DMS153 (cell line): ENCODE data around the gene RAB8B.
A peak's percentile ranks its signal among the peaks of the same experiment; 100 is the strongest.

Experiments used
- DNase-seq: peaks from one replicate; lab custom pipeline; 2025; lab: John Stamatoyannopoulos, UW

RAB8B gene

GRCh38 chr15:63276342-63277037, 87.1 kb downstream of the RAB8B start:
- no peak for DNase-seq

GRCh38 chr15:63277038-63277892, 87.9 kb downstream of the RAB8B start, which contains the start of gene APH1B:
Gene APH1B, plus strand, starts transcription at chr15:63277605. Its CDS starts 19 bp downstream, at chr15:63277624.
- DNase-seq = peak; percentile 20

DNA sequence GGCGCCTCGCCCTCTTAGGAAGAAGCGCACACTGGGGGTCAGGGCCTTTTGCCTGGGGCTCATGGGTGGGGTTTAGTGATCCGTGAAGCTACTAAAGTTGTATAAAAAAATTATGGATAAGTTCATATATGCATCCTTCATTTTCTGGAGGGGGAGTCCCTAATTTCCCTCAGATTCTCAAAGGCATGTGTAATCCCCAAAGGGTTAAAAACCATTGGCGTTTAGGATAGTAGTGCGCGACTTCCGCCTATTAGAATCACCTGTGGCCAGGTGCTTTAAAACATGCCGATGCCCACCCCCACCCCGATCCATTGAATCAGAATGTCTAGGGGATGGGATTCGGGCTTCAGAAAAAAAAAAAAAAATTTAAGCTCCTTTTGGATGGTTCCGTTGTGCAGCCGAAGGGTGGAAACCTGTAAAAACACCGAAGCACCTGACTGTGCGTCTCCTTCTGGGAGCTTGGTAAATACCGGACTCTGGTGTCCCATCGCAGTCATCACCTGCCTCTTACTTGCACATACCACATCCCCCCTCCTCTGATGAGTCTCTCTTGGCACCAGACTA, 88.6 kb downstream of the RAB8B start:
- no peak for DNase-seq

- no peak for DNase-seq
Measured at GRCh38 chr15:63283126-63283525, 93.7 kb downstream of the RAB8B start.

GRCh38 chr15:63284335-63284734, 94.9 kb downstream of the RAB8B start:
- no peak for DNase-seq

- no peak for DNase-seq
Measured at GRCh38 chr15:63287109-63287508, 97.7 kb downstream of the RAB8B start.

- no peak for DNase-seq
Measured at GRCh38 chr15:63288342-63288741, 98.9 kb downstream of the RAB8B start.

- DNase-seq = no peak
Measured at GRCh38 chr15:63288778-63289378, 99.5 kb downstream of the RAB8B start.

- no peak for DNase-seq
Measured at GRCh38 chr15:63291507-63291906, 102.1 kb downstream of the RAB8B start.

DNA sequence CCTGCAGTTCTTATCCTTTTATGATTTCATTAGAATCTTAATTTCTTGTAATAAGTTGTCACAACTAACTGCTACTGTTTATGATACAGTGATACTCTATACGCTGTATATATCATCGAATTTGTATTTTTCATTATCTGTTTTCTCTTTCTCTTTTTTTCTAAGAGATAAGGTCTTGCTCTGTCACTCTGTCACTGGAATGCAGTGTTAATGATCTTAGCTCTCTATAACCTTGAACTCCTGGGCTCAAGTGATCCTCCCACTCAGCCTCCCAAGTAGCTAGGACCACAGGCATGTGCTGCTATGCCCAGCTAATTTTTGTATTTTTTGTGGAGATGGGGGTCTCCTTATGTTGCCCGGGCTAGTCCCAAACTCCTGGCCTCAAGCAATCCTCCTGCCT, 102.8 kb downstream of the RAB8B start:
- DNase-seq = no peak

- DNase-seq = no peak
Measured at GRCh38 chr15:63292771-63293170, 103.4 kb downstream of the RAB8B start.

- no peak for DNase-seq
Measured at GRCh38 chr15:63294359-63294758, 105.0 kb downstream of the RAB8B start.

DNA sequence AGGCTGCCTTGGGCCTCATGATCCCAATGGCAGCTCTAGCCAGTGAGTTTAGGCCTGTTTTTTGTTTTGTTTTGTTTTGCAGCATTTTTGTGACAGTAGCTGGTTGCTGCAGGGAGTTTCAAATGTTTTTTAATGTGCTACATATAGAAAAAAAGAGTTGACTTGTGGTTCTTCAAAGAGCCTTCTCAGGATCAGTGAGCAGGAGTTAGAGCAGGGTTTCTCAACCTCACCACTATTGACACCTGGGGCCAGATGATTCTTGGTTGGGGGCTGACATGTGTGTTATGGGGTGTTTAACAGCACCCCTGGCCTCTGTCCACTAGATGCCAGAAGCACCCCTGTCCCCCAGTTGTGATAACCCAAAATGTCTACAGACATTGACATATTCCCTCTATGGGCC, 105.9 kb downstream of the RAB8B start:
- DNase-seq = no peak

GRCh38 chr15:63296195-63296594, 106.8 kb downstream of the RAB8B start:
- peak; percentile 51 for DNase-seq

DNA sequence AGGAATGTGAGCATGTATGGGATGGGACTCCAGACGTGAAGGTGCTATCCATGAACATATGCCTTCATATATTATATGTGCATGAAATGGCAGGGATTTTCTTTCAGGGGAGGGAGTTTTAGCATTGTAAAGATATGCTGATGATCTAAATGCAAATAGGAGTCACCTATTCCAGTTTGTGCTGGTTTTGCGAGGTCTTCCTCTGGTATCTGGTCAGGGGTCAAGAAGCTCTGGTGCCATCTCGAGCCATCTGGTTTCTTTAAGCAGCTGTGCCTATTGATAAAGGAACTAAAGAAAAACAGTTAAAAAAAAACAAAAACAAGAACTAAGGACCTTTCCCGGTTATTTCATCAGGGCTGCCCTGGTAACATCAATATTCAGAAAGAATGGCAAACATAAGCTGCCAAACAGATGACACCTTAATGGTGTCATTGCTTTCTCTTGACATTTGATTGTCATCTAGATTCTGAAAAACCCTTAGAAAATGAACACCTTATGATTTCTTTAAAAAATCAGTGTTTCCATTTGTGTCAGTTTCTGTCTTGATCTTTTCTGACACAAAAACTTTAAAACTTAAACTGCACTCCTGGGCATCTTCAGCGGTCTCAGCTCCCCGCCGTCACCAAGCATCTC, 110.7 kb downstream of the RAB8B start:
- no peak for DNase-seq

GRCh38 chr15:63301088-63301487, 111.7 kb downstream of the RAB8B start:
- no peak for DNase-seq

- DNase-seq = no peak
Measured at GRCh38 chr15:63305260-63305659, 115.9 kb downstream of the RAB8B start.

- no peak for DNase-seq
Measured at GRCh38 chr15:63306492-63307073, 117.2 kb downstream of the RAB8B start.

DNA sequence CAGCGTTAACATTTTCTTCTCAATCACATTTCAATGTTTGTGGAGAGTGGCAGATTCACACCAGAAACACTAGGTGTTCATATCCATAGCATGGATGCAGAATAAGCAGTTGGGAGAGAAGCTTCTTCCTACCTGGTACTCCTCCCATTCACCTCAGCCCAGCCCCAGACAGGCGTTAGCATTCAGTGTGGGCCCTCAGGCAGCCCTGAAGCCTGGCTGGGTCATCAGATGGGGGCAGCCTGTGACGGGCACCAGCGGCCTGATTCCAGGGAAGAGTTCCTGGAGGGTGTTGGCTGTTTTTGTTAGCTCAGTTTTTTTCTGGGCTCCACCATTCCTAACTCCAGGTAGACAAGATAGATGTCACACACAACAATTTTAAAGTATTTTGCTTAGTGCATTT, 119.1 kb downstream of the RAB8B start:
- no peak for DNase-seq

- DNase-seq = no peak
Measured at GRCh38 chr15:63308947-63309346, 119.5 kb downstream of the RAB8B start.

DNA sequence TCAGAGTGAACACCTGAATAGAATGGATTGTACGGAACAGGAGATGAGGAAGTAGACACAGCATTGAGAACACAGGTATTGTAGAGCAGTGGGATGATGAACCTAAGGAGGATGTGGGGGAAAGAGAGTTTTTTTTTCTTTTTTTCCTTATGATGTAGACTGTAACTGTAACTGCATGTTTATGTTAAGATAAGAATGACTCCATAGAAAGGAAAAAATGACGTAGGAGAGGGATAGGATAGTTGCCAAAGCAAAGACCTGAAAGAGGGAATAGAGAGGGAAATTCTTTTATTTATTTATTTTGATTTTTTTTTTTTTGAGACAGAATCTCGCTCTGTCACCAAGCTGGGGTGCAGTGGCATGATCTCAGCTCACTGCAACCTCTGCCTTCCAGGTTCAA, 121.2 kb downstream of the RAB8B start:
- DNase-seq = no peak

DNA sequence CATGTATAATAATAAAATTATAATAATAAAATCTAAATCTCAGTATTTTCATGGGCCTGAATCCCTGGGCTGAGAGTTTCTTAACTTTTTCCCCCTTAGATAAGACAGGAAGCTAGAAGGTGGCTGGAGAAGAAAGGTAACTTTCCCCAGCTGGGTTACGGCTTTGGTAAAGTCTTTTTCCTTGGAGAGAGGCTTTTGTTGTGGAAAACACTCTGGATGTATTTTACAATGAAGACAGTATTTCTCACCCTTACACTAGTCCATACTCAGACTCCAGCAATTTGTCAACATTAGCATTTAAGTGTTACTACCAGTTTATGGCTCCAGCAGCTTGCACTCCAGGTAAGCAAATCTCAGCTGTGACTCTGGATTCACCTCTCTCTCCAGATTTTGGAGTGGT, 122.9 kb downstream of the RAB8B start:
- DNase-seq = no peak
